Activated CD8-positive, alpha-beta memory T cell treated with anti-CD3 and anti-CD28 coated beads, Interleukin-2, amount 50 U/mL, for 1 hour (primary cell): ENCODE measurements around the gene EID1.

ENCODE experiments used
- DNase-seq: peaks from one replicate; pipeline ENCODE4 v3.0.0-alpha.2; 2020; ENCODE audit errors: extremely low read depth

The EID1 gene

DNA sequence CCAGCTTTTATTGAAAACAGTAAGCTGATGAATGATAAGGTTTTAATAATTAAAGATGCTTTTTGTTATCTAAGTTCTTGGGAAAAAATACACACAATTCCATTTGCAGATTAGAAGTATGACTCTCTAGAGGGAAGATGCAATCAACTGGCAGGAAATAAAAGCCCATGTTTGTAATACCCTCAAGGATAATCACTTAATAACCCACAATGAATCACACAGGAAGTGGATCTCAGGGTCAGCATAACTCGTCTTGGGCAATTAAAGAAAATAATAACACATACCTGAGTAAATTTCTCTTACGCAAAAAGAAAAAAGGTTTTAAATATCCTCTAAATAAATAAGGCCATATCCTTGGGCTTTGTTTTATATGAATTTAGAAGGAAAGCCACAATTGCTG, 9.4 kb upstream of the EID1 start:
- no peak for DNase-seq

DNA sequence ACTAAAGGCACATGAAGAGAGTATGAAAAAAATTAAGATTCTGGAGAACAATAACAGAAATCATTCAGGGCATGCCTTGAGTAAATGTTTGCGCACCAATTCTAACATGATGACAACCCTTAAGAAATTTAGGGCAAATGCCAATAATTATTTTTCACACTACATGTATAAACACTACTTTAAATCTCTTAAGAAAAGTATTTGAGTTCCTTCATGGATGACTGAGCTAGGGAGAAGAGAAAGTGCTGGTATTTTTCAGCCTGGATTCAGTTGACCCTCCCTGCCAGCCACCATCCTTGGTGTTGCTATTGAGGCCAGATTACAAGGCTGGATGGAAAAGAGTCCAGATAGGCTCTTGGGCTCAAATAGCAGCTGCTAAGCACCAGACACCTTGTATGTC, 8.0 kb upstream of the EID1 start:
- DNase-seq, result no peak

DNA sequence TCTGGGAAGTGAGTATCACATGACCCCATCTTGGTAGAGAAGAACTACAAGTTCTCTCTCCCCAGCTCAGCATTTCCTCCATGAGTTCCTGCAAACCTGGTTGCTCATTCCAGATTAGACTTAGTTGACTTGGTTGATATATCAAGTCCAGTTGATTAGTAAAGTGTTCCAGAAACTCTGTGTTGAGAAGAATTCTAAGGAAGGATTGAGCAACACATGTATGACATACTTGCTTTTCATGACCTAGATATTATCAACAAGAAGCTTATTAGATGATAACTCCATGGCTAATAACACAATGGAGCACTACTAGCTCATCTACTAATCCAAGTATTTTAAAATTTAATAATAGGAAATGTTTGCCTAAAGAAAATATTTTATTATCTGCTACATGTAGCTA, 6.4 kb upstream of the EID1 start:
- no peak for DNase-seq

DNA sequence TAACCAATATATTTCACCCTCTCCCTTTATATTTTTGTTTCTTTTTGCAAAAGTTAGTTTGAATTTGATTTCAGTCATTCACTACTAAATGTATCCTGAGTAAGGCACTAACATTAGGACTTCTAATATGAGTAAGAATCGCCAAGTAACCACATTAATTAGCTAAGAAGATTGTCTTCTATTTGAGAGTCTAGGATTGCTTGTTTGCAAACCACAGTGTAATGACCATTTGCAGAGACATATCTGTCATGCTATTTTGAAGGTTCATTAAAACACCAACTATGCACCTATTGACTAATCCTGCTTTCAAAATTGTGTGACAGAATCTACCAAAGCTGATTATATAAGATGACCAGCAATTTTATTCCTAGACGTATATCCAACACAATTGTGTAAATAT, 5.3 kb upstream of the EID1 start:
- no peak for DNase-seq

DNA sequence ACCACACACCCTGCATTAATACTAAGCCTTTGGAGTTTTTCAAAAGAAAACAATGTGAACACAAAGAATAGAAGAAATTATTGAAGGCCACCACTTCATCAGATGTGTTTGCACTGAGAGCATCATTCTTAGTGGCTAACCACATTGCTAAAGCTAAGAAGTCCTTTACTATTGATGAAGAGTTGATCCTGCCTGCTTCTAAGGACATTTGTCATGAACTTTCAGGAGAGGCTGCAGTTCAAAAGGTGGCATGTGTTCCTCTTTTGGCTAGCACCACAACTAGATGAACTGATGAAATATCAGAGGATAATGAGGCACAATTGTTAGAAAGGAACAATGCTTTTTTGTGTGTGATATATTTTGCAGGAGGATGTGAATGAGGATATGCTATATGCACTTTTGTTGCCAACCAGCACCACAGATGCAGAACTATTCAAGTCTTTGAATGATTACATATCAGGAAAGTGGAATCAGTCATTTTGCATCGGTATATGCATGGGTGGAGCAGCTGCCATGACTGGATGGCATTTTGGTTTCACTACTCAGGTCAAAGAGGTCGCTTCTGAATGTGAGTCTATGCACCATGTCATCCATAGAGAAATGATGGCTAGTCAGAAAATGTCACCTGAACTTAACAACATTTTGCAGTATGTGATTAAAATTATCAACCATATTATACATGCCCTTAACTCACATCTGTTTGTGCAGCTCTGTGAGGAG, 2.5 kb upstream of the EID1 start:
- no peak for DNase-seq

DNA sequence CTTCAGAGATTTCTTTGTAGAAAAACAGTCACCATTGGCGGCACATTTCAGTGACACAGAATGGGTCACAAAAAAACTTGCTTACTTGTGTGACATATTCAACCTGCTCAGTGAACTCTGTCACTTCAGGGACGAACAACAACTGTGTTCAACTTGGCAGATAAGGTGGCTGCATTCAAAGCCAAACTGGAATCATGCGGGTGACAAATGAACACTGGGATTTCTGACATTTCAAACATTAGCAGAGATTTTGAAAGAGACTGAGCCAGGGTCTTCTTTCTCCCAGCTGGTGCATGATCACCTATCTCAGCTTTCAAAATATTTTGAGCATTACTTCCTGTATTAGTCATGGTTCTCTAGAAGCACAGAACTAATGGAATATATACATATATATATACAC, 1.9 kb upstream of the EID1 start:
- no peak for DNase-seq

DNA sequence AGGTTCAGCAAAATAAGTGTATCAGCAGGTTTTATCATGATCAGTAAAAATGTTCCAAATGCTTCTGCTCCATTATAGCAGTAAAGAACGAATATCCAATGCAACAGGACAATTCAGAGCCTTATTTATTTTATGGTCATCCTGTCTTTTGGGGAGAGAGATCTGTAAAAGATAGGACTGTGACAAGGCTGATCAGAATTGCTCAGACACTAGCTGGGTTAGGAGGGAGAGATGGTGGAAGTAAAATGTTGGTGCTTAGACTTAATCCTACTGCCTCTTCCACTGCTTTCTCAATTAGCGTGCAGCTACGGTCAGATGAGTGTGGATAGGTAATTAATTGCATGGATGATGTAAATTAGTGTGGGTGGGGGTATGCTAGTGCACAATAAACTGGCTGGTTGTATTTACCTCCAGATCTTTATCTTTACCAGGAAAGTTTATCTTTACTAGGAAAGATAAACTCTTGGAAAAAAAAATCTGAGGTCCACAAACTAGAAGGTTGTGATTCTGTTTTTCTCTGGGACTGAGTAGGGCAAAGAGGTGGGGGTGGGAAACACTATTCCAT, 2.2 kb downstream of the EID1 start:
- no peak for DNase-seq

DNA sequence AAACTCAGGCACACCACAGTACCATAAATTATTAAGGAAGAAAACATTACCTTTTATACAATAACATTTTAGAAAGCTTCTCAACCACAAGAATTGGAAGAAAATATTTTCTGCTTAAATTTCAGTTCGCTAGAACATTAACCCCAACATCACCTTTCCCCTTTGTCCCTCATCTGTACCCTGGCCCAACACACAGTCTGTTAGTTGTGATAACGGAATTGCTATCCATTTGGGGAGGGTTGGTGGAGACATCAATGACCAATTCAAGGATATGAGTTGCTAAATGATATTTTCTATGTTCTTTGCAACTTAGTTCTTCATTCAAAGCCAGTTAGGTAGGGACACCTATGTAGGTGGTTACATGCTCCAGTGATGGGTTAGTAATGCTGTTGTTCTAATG, 5.8 kb downstream of the EID1 start:
- no peak for DNase-seq

DNA sequence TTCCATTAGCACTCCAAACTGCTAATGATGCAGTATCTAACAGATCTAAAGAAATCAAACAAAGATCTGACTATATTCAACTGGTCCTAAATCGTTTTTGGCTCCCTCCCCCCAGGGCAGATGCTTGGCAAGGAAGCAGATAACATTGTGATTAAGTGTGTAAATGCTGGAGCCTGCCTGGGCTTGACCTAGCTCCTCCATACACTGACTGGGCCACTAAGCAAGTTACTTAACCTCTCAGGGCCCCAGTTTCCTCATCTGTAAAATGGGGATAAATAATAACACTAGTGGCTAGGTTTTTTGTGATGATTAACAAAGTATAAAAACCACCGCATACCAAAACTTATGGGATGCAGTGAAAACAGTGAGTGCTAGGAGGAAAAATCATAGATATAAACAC, 9.2 kb downstream of the EID1 start:
- DNase-seq, result no peak

DNA sequence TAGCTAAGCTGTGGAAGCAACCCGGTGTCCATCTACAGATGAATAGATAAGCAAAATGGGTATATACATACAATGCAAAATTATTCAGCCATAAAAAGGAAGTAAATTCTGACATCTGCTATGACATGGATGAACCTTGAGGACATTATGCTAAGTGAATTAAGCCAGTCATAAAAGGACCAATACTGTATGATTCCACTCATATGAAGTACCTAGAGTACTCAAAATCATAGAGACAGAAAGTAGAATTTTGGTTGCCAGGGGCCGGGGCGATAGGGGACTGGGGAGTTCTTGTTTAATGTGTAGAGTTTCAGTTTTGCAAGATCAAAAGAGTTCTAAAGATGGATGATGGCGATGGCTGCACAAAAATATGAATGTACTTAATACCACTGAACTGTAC, 10.3 kb downstream of the EID1 start:
- DNase-seq, result no peak

DNA sequence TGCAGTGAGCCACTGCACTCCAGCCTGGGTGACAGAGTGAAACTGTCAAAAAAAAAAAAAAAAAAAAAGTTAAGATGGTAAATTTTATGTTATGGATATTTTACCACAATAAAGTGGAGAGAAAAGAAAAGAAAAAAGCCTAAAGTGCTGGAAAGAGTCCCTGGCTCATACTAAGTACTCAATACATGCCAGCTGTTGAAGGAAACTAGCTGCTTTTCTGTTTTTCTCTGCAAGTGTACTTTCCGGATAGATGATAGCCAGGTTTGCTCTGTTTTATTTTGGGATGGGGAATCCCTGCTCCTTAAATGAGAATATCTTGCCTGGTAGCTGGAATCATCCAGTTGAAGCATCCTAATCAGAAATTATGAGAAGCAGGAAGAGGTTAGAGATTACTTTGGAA, 10.9 kb downstream of the EID1 start:
- DNase-seq, result no peak

DNA sequence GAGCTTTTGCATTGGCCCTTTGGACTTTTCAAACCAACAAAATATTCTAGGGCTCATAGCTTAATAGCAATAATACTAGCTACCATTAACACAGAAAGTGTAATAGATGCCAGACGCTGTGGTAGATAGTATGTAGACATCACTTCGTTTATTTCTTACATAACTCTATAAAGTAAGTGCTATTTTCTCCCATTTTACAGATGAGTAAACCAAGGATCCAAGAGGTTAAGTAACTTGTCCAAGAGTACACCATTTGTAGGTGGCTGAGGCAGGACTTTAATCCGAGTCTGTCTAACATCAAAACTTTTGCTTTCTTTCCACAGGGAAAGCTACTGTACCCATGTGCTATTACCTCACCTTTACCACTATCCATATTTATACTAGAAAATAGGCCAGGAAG, 12.0 kb downstream of the EID1 start:
- DNase-seq, result no peak

DNA sequence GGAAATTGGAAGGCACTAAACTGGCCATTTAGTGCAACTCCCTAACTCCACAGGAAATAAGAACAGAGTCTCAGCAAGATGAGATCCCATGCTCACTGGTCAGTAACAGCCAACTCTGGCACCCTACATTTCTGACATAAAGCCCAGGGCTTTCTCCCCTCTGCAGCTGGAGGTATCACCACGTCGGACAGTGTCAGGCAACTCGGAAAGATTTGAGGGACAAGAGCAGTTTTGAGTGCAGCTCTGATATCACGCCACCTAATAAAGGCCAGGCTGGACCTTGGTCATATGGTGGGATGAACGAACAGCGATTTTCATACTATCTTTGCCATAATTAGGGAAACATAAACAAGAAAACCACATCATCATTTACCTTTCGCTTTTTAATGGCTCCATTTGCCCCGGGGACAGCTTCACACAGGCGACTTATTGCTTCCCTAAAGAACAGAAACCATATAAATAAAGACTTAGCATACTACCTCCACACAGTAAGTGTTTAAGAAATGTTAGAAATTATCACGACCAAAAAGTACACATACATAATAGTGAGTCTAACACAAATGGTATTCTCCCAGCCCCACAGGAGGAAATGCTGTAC, 12.5 kb downstream of the EID1 start:
- no peak for DNase-seq

DNA sequence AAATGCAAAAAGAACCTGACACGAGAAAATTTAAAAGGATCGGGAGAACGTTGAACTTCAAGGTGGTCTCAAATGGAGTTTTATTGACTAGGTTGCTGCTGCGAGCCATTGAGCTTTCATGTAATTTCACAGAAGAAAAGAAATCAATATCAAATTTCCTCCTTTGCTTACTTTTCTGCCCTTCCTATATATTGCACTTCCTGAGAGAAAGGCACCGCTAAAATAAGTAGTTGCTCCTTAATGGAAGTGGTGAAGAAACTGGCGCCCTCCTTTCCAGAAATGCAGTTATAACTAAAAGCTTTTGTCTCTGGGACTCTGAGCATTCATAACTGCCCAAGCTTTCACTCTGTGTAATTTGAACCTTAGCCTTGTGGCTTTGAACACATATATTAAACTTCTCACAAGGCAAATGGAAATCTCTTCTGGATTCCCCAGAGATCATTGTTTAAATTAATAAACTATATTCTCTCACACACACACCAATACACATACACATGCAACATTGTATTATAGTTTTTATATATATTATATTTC, 13.4 kb downstream of the EID1 start:
- DNase-seq, result no peak

DNA sequence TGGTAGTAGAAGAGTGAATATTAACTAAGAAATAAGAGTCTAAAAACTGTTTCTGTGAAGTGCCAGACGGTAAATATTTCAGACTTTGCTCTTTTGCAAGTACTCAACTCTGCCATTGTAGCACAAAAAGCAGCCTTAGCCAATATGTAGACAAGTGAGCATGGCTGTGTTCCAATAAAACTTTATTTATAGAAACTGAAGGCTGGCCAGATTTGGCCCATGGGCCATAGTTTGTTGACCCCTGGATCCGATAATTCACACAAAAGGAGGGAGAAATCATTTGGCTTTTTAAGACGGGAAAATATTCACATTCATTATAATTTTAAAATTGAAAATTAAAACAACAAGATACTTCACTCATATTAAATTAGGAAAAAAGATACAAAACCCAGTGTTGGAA, 15.4 kb downstream of the EID1 start:
- DNase-seq, result no peak

DNA sequence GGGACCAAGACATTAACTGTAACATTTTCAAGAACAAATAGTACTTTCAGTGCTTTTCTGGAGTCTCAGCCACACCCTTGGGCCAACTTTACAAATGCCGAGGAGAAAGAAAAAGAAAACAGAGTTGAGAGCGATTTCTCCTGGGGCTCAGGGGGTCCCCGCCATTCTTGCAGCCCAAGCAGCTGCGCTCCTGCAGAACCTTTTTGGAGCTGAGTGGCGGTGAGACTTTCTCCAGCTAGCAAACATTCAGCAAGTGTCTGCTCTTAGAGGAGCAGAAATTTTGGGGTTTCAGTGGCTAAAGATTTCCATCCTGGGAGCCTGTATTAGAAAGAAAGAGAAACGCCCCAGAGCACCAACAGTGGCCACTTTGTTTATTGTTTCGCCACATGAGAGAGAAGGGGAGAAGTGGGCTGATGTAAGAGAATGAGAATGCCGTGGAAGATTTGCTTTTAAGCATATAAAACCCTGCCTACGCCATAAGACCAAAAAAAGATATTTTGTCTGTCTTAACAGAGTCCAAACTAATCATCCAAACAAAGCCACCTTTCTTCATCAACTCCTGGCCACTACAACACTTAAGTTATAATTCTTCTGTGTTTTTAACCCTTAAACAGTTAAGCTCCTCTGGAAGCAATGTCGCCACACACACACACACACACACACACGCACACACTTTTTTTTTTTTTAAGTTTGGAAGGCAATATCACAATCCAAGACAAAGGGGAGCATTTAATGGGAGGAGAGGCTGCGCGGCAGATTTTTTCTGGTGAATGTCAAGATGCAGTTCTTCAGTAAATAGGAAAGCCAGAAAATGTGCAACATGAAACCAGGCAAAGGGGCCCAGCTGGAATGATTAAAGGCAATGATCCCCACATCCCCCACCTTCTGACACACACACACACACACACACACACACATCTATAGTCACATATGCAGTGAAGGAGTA, 19.2 kb downstream of the EID1 start:
- DNase-seq, result no peak

DNA sequence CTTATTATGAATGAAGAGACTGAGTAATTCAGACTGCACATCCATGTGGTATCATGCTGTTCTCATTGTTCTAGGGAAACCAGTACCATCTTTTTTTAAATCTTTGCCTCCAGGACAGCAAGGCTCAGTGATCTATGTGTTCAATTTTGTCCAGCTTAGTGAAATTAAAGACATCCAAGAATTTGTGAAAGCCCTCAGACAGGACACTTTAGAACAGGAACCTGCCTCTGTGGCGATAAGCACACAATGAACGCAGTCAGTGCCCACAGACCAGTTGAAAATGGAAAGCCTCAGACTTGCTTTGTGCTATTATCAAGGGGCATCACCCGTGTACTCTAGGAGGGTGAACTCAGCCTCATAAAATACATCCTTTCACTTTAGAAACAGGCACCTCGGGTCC, 20.1 kb downstream of the EID1 start:
- no peak for DNase-seq

DNA sequence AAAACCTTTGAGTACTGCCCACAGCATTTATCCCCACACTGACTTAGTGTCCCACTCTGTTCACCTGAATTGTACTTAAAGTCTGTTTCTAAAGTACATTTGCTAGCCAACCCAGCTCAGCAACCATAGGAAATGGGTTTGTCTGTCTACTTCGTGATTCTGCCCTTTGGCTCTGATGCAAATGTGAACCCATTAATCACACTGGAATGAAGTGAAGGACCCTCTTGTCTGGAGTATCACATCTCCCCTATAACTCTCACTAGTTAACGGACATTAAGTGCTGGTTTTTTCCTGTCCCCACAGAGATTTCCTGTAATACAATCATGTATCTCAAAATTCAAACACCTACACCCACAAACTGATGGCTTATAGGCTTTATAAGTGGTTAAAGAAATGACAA, 20.5 kb downstream of the EID1 start:
- DNase-seq, result no peak

DNA sequence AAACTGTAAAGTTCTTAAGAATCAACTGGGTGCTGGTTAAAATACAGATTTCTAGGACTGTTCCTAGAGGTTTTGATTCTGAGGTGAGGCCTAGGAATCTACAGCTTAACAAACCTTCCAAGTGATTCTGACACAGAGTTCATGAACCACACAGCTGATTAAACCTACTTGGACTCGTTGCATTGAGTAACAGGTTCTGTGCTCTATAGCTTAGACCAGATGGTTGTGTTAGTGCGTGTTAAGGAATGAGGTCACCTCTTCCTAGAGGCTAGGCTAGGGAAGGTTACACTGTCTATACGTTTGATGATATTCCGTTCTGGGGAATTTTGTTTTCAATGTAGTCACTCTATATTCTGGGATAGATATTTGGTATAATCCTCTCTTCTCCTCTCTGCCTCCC, 21.9 kb downstream of the EID1 start:
- DNase-seq, result no peak

DNA sequence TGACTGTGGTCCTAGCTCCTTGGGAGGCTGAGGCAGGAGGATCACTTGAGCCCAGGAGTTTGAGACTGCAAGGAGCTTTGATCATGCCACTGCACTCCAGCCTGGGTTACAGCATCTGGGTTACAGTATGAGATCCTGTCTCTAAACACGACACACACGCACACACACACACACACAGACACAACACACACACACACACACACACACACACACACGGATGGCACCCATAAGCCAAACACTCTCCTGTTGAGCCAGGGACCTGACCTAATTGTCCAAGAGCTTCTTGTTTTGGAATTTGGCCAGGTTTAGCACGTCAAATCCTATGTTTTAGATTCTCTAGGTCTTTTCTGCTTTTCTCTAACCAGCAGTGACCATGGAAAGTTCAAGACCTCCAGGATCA, 26.8 kb downstream of the EID1 start:
- no peak for DNase-seq

DNA sequence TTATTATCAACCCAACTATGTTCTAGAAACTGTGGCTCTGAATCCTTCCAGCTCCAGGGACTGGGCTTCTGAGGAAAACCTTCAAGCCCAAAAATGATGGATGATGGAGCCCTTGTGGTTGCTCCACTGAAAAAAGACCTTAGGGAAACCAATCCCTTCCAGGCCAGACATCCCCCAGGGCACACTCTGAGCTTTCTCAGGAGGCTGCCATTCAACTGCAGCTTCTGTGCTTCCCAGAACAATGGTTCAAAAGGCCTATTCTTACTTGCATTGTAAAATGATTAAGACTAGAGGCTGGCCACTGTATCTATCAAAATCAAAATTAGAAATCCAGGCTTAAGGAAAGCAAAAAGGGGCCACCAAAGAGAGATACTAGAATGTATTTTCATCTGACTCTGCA, 27.3 kb downstream of the EID1 start:
- DNase-seq, result no peak

DNA sequence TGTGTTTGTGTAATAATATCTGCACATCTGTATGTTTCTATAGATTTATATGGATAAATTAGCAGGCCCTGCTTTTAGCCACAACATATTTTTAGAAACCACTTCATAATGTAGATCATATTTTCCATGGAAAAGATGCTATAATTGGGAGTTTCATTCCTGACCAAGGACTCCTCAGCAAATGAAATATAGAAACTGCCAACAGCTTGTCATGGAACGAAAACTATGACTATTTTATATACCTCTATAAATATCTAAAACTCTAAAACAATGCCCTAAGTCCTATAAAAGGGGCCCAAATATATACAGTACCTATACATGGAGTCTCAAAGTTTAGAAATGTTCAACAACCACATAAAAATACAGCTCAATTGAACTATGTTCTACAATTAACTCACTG, 27.9 kb downstream of the EID1 start:
- no peak for DNase-seq
